ENCODE data around the gene DNAJC28. TPM values are rescaled to one million over a fixed set of nuclear protein-coding genes. Genes with fewer than 3 reads are reported as not detected.
A peak's percentile ranks its signal among the peaks of the same experiment; 100 is the strongest.

The DNAJC28 gene
- total RNA-seq, 1 donor = 2.7 TPM

GRCh38 chr21:33441489-33442477 is 49.7 kb downstream of the DNAJC28 start:
- peak; percentile 82 for DNase-seq (ENCODE audit: low read depth)
- TF ChIP-seq, protein P1, sequence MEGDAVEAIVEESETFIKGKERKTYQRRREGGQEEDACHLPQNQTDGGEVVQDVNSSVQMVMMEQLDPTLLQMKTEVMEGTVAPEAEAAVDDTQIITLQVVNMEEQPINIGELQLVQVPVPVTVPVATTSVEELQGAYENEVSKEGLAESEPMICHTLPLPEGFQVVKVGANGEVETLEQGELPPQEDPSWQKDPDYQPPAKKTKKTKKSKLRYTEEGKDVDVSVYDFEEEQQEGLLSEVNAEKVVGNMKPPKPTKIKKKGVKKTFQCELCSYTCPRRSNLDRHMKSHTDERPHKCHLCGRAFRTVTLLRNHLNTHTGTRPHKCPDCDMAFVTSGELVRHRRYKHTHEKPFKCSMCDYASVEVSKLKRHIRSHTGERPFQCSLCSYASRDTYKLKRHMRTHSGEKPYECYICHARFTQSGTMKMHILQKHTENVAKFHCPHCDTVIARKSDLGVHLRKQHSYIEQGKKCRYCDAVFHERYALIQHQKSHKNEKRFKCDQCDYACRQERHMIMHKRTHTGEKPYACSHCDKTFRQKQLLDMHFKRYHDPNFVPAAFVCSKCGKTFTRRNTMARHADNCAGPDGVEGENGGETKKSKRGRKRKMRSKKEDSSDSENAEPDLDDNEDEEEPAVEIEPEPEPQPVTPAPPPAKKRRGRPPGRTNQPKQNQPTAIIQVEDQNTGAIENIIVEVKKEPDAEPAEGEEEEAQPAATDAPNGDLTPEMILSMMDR (IDR thresholded peaks at IDR 0.05; ENCODE audit: insufficient read depth, low read length) = no peak

More at GRCh38 chr21:33441489-33442477, 49.7 kb downstream of the DNAJC28 start:
- no peak overlapping the region for H3K4me3 ChIP-seq (ENCODE audit: low read depth, low read length)

Other genes starting within 250 kb of the DNAJC28 start
- gene IL10RB, start 225.3 kb downstream of the DNAJC28 start, total RNA-seq (ENCODE audit: low replicate concordance) = 31.0 and 39.8 TPM in 2 replicates
- 24.0 and 39.3 TPM in 2 replicates for gene IFNAR1, start 166.7 kb downstream of the DNAJC28 start, total RNA-seq (ENCODE audit: low replicate concordance)
- 10.6 and 64.2 TPM in 2 replicates for gene IFNGR2, start 88.3 kb downstream of the DNAJC28 start, total RNA-seq (ENCODE audit: low replicate concordance)
- gene TMEM50B, start 11.7 kb downstream of the DNAJC28 start, total RNA-seq (ENCODE audit: low replicate concordance) = 28.7 and 33.4 TPM in 2 replicates
- gene GART, start 50.4 kb upstream of the DNAJC28 start, total RNA-seq (ENCODE audit: low replicate concordance) = 75.4 and 104 TPM in 2 replicates
- 138 and 178 TPM in 2 replicates for gene SON, start 51.3 kb upstream of the DNAJC28 start, total RNA-seq (ENCODE audit: low replicate concordance)
- gene DONSON, start 97.0 kb upstream of the DNAJC28 start, total RNA-seq (ENCODE audit: low replicate concordance) = 8.4 and 36.5 TPM in 2 replicates
- gene CRYZL1, start 150.0 kb upstream of the DNAJC28 start, total RNA-seq (ENCODE audit: low replicate concordance) = 25.8 and 70.6 TPM in 2 replicates
- gene ITSN1, start 150.8 kb upstream of the DNAJC28 start, total RNA-seq (ENCODE audit: low replicate concordance) = 35.0 and 46.5 TPM in 2 replicates

All from fibroblast of the aortic adventitia (primary cell).